ENCODE results near the gene PES1.
"Not testable (repeated sequence)": the region's sequence is repeated elsewhere in the genome, so short reads cannot be mapped to it uniquely, and the experiment has no call there.

Gene PES1

GRCh38 chr22:30574095-30574981, 17.4 kb downstream of the PES1 start, which contains the start of gene GAL3ST1:
TSS of gene GAL3ST1 (minus strand) at chr22:30574665. CDS start at chr22:30557392, 17,273 bp downstream.
- DNase-seq: no peak

- DNase-seq: no peak
Measured at GRCh38 chr22:30573594-30574094, 18.1 kb downstream of the PES1 start.

GRCh38 chr22:30572840-30573593, 18.7 kb downstream of the PES1 start:
- DNase-seq: no peak

- no peak for DNase-seq
Measured at GRCh38 chr22:30572210-30572609, 19.5 kb downstream of the PES1 start.

- no peak for DNase-seq
Measured at GRCh38 chr22:30569674-30570202, 22.0 kb downstream of the PES1 start.

- no peak for DNase-seq
Measured at GRCh38 chr22:30568137-30568805, 23.4 kb downstream of the PES1 start.

- not testable (repeated sequence) for DNase-seq
Measured at GRCh38 chr22:30567277-30567676, 24.4 kb downstream of the PES1 start.

- no peak for DNase-seq
Measured at GRCh38 chr22:30566125-30566524, 25.6 kb downstream of the PES1 start.

- DNase-seq: no peak
Measured at GRCh38 chr22:30565341-30565740, 26.4 kb downstream of the PES1 start.

- no peak for DNase-seq
Measured at GRCh38 chr22:30564761-30565119, 27.0 kb downstream of the PES1 start.

GRCh38 chr22:30564045-30564760, 27.5 kb downstream of the PES1 start:
- DNase-seq: no peak

- DNase-seq: no peak
Measured at GRCh38 chr22:30562366-30562765, 29.3 kb downstream of the PES1 start.

- DNase-seq: no peak
Measured at GRCh38 chr22:30561402-30562189, 30.1 kb downstream of the PES1 start.

- DNase-seq: not testable (repeated sequence)
Measured at GRCh38 chr22:30560643-30561202, 31.0 kb downstream of the PES1 start.

GRCh38 chr22:30559889-30560288, 31.8 kb downstream of the PES1 start:
- DNase-seq: no peak

GRCh38 chr22:30557243-30557642, 34.5 kb downstream of the PES1 start:
- no peak for DNase-seq

- no peak for DNase-seq
Measured at GRCh38 chr22:30556388-30556787, 35.3 kb downstream of the PES1 start.

GRCh38 chr22:30555282-30556210, 36.2 kb downstream of the PES1 start:
- DNase-seq: no peak

GRCh38 chr22:30553971-30554370, 37.7 kb downstream of the PES1 start:
- DNase-seq: no peak

- DNase-seq: no peak
Measured at GRCh38 chr22:30552719-30553118, 39.0 kb downstream of the PES1 start.
